GM19099 (cell line): ENCODE data around the gene GOSR1.

Experiments used
- POLR2A ChIP-seq: IDR thresholded peaks from 3 replicates; pipeline ENCODE4 v1.6.1; 2011; ENCODE audit warnings: low read depth; ENCODE audit not compliant: insufficient read length; ENCODE audit errors: extremely low read depth

Gene GOSR1

DNA sequence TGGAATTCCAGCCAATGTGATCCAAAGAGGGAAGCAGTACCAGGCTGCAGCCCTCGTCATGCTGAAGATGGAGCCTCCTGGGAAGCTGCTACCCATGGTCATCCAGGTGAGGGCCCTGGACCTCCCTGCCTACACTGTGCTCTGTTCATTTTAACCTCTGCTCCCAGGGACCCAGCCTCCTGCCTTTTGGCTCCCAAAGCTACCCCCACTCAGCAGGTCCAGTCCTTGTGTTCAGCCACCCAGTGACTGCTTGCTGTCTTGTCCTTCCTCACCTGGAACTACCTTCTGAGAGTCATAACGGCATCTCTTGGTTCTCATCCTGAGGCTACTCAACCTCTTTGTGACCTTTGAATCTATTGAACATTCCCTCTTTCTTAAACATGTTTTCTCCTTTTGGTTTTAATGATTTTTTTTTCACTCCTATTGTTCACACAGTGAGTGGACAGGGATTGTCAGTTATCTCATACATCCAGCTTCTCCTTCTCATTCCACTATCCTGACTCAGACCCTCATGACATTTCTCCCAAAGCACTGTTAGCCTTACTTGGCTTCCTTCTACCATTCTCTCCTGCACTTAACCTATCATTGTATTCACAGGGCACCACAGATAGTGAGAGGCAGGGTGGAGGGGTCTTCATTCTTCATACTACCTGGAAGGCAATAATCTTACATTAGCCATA lies 53.3 kb downstream of the GOSR1 start:
- TF ChIP-seq POLR2A, result no peak

DNA sequence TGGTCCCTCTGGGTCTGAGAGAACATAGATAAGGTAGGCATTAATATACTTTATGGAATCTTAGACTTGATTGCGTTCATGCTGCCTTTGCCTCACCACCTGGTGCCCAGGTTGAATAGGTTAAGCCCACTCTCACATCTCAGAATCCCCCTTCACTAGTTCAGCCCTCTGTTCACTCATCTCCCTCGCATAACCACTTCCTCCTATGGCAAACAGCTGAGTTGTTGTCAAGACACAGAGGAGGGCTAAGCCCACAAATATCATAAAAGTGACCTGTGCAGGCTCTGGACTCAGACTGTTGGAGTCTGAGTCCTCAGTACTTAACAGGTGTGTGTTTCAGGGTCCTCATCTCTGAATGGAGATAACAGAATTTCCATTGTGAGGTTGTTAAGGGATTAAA lies 55.7 kb downstream of the GOSR1 start:
- no peak for TF ChIP-seq POLR2A

DNA sequence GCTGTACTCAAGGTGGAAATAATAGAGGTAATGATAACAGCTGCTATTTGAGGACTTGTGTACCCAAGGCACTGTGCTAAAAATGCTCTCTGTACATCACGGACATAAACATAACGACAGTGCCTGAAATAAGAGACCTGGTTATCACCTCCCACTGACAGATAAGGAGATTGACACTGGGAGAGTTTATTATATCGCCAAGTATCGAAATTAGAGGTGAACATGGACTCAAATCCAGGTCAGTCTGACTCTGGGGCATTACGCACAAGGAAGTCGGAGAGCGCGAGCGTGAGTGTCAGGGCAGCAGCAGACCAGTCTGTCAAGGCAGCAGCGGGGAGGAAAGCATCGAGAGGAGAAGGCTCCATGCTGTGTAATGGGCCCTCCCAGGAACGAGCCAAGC lies 57.1 kb downstream of the GOSR1 start:
- no peak for TF ChIP-seq POLR2A

- no peak for TF ChIP-seq POLR2A
Observed at GRCh38 chr17:30534938-30535921, 58.0 kb downstream of the GOSR1 start.

- no peak for TF ChIP-seq POLR2A
Observed at GRCh38 chr17:30541802-30542201, 64.6 kb downstream of the GOSR1 start.

DNA sequence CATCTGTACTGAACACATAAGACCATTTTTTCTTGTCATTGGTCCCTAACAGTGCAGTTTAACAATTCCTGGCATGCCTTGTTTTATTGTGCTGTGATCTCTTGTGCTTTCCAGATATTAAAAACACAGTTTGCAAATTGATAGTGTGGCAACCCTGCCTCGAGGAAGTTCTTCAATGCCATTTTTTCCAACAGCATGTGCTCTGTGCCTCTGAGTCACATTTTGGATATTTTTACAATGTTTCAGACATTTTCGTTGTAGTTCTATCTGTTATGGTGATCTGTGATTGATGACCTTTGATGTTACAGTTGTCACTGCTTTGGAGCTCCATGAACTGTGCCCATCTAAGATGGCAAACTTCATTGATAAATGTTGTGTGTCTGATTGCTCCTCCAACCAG lies 66.2 kb downstream of the GOSR1 start:
- no peak for TF ChIP-seq POLR2A

- TF ChIP-seq POLR2A, result no peak
Observed at GRCh38 chr17:30545024-30545423, 67.8 kb downstream of the GOSR1 start.

DNA sequence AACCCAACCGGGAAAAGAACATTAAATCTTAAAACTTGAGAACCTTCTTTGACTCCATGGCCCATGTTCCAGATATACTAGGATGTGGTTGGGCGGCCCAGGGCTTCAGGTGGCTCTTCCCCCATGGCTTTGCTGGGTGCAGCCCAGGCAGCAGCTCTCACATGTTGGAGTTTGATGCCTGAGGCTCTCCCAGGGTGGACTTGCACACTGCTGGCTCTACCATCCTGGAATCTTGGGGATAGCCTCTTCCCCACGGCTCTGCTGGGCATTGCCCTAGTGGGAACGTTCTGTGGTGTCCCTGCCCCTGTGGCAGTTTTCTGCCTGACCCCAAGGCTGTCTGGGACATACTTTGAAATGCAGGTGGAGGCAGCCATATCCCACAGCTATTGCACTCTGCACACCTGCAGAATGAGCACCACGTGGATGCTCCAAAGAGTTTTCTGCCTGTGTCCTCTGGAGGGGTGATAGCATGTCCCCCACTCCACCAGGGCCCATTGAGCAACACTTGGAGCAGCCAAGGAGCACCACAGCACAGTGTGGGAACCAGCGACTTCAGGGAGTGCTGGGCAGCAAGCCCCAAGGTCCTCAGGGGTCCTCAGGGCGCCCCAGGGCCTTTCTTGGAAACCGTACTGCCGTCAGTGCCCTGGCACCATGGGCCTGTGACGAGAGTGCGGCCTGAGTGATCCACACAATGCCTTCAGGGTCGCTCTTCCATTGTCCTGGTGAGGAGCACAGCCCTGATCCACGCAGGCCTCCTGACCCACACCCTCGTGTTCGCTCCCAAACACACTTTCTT lies 70.8 kb downstream of the GOSR1 start:
- no peak for TF ChIP-seq POLR2A

DNA sequence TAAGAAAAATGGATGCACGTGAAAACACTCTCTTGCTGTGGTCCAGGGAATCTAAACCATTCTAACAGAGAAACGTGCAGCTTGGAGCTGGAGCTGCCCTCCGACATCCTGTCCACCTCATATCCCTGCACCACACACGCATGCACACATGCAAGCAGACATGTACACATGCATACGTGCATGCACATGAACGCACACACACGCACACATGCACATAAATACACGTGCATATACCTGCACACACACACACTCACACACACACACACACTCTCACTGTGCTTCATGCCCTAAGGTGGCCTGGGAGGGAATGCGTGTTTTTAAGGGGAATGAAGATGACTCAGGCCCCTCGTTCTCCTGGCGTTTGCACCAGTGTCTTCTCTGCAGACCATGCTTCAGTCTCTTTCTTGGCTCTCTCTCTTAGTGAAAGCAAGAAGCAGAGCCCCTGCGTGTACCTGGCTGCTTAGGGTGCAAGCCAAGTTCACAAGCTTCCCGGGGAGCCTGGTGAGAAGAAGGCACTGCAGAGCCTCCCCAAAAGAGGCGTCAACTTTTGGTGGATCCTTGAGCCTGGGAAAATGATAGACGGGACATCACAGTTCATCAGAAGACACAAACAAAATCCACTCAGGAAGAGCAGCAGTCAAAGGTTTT lies 72.8 kb downstream of the GOSR1 start:
- no peak for TF ChIP-seq POLR2A

DNA sequence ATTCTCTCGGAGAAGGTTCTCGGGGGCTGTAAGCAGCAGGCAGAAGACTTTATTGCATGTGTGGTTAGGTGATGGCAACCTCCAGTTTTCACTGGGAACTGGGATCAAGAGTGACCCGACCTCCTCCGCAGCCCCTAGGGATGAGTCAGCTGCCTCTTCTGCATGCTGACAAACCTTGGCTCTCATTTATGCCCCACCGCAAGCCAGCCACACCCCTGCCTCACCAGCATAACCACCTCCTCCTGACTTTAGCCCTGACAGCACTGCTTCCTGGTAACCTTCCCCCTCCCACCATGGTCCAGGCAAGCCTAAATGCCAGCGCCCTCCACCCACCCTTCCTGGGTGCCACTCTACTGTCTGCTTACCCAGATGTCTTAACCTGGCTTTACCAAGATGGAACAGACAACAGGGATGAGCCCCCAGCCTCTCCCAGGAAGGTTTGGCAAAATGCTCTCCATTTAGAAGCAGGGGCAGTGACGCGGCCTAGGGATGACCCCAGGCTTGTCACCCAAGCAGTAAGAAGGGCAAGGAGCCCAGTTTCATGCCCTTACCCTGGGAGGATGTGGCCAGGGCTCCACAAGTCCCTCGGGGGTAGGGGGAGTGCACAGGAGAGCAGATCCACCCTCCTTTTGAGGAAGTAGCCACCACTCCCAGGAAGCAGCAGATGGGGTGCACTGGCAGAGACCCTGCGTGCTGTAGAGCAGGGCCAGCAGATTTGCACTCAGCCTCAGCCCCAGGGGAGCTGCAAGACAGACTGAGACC lies 73.5 kb downstream of the GOSR1 start:
- TF ChIP-seq POLR2A, result peak; percentile 50

DNA sequence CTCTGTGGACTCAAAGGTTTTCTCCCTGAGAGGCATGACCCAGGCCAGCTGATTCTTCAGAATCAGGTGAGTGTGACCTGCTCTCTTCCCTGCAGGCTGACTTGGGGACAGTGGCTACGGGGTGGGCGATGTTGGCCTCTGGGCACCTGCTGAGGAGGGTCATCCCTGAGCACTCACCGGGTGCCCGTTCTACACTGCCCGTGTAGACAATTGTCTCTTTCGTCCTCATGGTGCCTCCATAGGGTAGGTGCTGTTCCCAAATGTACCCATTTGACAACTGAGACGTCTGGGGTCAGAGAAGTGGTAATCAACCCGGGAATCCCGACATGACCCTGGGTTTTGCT lies 74.8 kb downstream of the GOSR1 start:
- TF ChIP-seq POLR2A, result no peak

DNA sequence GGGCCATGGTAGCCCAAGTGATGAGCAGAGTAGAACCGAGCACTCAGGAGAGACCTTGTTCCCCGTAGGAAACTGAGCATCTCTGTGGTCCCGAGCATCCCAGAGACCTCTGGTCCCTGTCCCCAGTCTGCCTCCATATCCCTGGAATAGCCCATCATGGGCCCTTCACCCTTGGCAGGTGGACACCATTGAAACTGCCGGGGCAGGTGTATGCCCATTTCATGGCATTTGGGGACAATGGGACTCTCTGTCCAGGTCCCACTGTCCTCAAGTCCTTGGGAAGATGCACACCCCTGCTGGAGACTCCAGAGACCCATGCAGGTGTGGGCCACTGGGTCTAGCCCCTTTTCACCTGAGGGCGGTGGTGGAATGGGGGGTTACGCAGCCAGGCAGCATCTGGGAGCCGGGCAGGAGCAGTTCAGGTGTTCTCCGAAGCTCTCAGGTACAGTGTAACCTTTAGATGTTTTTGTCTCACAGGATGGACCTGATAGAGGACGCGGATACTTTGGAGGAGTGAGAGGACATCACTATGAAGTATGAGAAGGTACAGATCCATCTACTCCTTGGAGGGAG lies 75.9 kb downstream of the GOSR1 start:
- no peak for TF ChIP-seq POLR2A

DNA sequence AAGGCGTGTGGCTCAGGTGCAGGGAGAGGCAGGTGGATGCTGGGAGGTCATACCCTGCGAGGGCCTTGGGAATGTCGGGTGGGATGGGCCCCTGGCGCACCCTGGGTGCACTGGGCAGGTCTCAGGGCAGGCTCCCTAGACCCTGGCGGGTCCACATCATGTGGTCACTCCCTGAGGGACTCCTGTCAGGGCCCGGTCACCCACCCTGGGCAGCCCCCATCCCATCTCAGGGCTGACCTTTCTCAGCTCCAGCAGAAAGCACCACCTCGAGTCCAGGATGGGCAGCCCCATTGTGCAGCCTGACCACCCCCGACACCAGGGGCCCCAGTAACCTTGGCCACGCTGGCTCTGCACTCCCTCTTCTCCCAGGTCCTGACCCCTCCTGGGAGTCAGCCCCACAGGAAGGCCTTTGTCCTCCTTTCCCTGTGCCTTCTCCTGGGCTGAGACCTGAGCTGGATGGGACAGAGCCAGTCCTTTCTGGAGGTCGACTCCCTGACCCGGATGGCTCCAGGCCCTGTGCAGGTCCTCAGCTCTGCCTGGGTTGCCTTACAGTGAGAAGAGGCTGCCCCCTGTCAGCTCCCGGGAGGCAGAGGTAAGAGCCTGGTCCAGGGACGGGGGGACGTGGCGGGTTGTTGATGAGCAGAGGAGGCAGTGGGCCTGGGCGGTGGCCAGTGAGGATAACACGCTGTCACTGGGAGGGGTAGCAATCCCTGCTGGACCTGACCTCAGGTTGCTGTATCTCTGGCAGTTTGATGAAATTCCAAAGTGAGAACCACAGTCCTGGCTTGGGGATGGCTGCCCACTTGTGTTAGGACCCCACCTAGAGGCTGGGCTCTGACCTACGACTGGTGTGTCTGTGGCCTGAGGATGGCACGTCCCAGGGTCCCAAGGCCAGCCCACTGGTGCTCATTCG lies 77.9 kb downstream of the GOSR1 start:
- TF ChIP-seq POLR2A, result no peak
